Stimulated activated CD4-positive, alpha-beta T cell treated with anti-CD3 and anti-CD28 coated beads, Interleukin-2, amount 100 ng/mL, for 4 hours (primary cell): ENCODE measurements around the gene C1QA.
"Not testable (repeated sequence)": the region's sequence is repeated elsewhere in the genome, so short reads cannot be mapped to it uniquely, and the experiment has no call there.

Source experiments
- DNase-seq: peaks from one replicate; pipeline ENCODE4 v3.0.0-alpha.2; 2020; ENCODE audit warnings: low read depth

Gene C1QA

DNA sequence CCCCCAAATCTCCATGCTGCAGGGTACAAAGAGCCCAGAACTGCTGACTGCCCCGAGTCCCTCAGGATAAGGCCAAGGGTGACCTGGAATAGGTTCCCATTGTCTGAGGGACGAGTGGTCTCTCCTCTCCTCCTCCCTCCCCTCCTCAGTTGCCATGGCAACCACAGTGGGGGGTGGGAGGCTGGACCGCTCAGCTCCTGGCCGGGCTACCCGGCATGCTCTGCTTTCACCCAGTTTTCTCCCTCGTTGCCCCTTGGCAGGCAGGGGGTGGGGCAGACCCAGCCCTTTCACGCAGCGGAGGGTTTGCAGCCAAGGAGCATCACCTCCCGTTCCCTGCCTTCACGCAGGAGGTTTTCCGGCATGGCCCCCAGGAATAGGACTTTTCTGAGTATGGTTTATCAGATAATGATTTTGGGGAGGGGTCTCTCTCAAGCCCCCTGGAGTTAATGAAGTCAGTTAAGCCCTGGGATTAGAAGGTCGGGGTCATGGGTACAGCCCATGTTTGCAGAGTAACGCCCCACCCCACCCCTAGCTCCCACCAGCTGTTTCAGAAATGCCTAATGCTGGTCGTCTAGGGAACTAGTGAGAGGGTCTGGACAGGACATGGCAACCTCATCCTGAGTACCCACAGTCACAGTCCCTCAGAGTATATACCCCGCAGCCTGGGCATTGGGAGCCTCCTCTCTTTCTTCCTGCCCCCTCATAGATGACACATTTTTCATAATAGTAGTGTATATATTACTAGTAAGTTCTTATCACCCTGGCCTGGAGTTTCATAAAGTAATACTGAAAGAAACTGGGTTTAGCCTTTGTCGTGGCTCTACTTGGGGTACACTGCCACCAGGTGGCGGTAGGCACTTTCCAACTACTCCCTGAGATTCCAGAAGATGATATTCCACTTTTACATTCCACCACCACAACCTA lies 37.3 kb downstream of the C1QA start:
- DNase-seq = no peak

DNA sequence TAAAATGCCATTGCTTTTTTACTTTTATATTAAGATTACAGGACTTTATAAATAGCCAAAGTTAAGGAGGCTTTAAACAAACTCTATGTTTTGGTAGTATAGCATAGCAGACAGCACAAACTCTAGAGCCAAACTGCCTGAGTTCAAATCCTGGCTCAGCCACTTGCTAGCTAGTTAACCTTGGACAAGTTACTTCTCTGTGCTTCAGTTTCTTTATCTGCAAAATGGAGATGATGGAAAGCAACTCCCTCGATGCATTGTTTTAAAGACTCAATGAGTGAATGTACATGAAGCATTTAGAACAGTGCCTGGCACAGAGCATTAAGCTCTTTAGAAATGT lies 38.0 kb downstream of the C1QA start:
- no peak for DNase-seq

DNA sequence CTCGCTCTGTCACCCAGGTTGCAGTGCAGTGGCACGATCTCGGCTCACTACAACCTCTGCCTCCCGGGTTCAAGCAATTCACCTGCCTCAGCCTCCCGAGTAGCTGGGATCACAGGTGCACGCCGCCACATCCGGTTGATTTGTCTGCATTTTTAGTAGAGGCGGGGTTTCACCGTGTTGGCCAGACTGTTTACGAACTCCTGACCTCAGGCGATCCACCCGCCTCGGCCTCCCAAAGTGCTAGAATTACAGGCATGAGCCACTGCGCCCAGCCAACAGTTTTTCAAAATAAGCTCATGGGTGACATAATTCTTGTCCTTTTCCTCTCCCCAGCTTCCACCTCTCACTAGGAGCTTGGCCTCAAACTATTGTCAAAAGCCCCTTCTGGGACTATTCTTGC lies 39.7 kb downstream of the C1QA start:
- not testable (repeated sequence) for DNase-seq

GRCh38 chr1:22676916-22677583 lies 40.6 kb downstream of the C1QA start:
- no peak for DNase-seq

DNA sequence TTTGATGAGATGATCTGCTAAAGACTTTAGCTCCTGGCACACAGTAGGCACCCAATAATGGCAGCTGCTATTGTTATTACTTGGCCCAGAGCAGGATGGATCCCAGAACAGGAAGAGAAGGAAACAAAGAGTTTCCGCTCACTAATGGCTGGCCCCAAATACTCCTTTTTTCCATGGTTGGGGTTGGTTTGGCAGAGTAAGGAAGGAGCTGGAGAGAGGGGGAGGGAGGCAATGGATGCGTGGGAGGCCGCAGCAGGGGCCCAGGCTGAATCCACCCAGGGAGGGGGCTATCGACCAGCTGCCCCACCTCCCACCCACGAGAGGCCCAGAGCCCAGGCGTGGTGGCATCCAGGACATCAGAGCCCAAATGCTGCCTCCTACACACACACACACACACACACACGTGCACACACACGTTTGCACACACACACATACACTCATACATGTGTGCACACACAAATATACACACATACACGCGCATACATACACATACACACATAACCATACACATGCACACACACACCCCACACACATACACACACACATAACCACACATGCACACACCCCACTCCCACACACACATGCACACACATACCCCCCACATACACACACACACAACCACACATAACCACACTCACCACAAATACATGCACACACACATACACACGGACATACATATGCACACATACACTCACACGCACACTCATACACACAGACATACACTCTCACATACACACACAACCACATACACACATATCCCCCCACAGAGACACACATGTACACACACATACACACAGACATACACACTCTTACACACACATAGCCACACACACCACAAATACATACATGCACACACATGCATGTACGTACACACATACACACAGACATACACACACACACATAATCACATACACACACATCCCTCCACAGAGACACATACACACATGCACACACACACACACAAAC lies 41.8 kb downstream of the C1QA start:
- no peak for DNase-seq

DNA sequence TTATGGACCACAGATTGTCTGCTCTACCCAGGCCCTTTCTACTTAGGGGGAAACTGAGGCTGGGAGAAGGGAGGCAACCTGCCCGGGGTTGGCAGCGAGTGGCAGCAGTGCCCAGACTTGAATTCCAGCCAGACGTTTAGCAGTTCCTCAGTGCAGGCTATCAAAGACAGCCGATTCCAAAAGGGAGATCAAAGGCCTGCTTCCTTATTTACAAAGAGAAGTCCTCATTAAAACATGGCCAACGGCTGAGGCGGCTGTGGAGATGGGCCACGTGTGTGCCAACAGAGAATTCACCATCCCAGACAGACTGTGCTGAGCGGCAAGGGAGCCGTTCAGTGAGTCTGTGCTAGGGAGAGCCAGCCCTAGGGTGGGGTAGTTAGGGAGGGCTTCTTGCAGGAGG lies 44.3 kb downstream of the C1QA start:
- no peak for DNase-seq

DNA sequence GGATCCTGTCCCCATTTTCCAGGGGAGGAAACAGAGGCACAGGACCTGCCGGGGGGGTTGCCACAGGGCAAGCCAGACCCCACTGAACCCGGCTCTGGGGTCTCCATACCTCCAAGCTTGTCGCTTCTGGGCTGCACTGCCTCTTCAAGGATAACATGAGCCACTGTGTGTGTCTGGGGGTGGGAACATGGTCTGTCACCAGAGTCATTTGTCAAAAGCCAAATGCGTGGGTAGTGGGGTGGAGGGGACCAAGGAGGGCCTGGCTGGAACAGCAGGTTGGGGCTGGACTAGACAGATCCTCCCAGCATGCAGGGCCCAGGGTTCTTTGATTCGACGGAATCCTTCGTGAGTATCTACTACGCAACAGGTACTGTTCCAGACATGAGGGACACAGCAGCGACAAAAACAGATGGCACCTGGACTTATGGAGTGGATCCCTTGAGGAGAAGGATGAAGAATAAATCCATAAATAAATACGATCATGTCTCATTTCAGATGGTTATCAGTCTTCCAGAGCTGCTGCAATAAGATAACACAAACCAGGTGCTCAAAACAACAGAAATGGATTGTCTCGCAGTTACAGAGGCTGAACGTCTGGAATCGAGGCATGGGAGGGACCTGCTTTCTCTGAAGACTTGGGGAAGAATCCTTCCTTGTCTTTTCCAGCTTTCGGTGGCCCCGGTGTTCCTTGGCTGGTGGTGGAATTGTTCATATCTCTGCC lies 45.3 kb downstream of the C1QA start:
- DNase-seq = no peak

GRCh38 chr1:22683547-22683946 lies 47.1 kb downstream of the C1QA start:
- DNase-seq = no peak

DNA sequence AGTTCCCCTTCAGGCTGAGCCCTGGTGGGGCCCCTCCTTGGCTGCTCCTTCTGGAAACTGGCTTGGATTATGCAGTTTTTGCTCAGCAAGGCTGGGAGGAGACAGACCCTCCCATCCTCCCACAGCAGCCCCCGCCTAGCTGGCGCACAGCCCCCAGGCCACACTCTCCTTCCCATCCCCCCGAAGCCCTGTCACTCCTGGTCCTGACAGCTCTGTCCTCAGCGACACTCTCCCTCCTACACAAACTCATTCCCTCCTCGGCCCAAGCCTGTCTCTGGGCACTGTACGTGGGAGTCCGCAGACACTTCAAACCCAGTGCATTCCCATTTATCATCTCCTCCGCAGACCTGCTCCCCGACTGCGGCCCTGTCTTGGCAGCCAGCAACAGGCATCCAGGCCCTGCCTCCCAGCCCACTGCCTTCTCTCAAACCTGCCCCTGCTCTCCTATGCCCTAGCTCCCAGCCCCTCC lies 49.2 kb downstream of the C1QA start:
- DNase-seq = no peak

- no peak for DNase-seq
Measured at GRCh38 chr1:22687191-22687590, 50.8 kb downstream of the C1QA start.

DNA sequence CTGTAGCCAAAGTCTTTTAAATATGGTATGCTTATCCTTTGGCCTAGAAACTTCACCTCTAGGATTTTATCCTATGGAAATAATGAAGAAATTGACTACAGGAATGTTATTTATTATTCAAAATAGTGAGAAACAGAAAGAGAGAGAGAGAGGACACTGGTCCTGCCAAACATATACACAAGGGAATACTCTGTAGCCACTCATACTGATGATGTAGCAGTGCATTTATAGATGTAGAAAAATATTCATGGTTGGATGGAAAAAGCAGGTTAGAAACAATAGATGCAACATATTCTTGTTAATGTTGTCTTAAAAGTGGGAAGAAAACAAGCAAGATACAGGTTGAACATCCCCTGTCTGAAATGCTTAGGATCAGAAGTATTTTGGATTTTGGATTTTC lies 52.0 kb downstream of the C1QA start:
- DNase-seq = no peak
